ENCODE results near the gene FAM124A.

Gene FAM124A

GRCh38 chr13:51229101-51229719 is 7.0 kb downstream of the FAM124A start:
- Histone ChIP-seq H3K4me1 (ENCODE audit: insufficient read depth, low read length) (peaks cover 28% of the 10 kb centered on the region), H3K36me3 (ENCODE audit: insufficient read depth, low read length) (peaks cover 4% of the 10 kb centered on the region; the same call in 1 of the 2 replicates), H3K9ac (ENCODE audit: low read depth, low read length) (no peak overlapping the region), H3K9me3 (ENCODE audit: control insufficient read depth, insufficient read depth, low read length) (no peaks in the 10 kb centered on the region)

GRCh38 chr13:51229731-51230130 is 7.5 kb downstream of the FAM124A start:
- H3K4me1 ChIP-seq (ENCODE audit: insufficient read depth, low read length), result peaks cover 29% of the 10 kb centered on the region
- H3K9ac ChIP-seq (ENCODE audit: low read depth, low read length), result no peak overlapping the region
- no peaks in the 10 kb centered on the region for H3K9me3 ChIP-seq (ENCODE audit: control insufficient read depth, insufficient read depth, low read length)
- H3K36me3 ChIP-seq (ENCODE audit: insufficient read depth, low read length), result peaks cover 4% of the 10 kb centered on the region; the same call in 1 of the 2 replicates

GRCh38 chr13:51230477-51231105 is 8.4 kb downstream of the FAM124A start:
- Histone ChIP-seq H3K9me3 (ENCODE audit: control insufficient read depth, insufficient read depth, low read length) (no peaks in the 10 kb centered on the region), H3K4me1 (ENCODE audit: insufficient read depth, low read length) (peaks cover 24% of the 10 kb centered on the region), H3K36me3 (ENCODE audit: insufficient read depth, low read length) (peaks cover 4% of the 10 kb centered on the region; the same call in 1 of the 2 replicates), H3K9ac (ENCODE audit: low read depth, low read length) (no peak overlapping the region)

GRCh38 chr13:51231456-51231855 is 9.3 kb downstream of the FAM124A start:
- H3K9ac ChIP-seq (ENCODE audit: low read depth, low read length), result no peak overlapping the region

GRCh38 chr13:51232328-51232727 is 10.1 kb downstream of the FAM124A start:
- H3K9ac ChIP-seq (ENCODE audit: low read depth, low read length), result no peak overlapping the region
- H3K36me3 ChIP-seq (ENCODE audit: insufficient read depth, low read length), result peaks cover 4% of the 10 kb centered on the region; the same call in 1 of the 2 replicates
- H3K4me1 ChIP-seq (ENCODE audit: insufficient read depth, low read length), result peaks cover 29% of the 10 kb centered on the region
- no peaks in the 10 kb centered on the region for H3K9me3 ChIP-seq (ENCODE audit: control insufficient read depth, insufficient read depth, low read length)

More at GRCh38 chr13:51231456-51231855, 9.3 kb downstream of the FAM124A start:
- peaks cover 4% of the 10 kb centered on the region; the same call in 1 of the 2 replicates for H3K36me3 ChIP-seq (ENCODE audit: insufficient read depth, low read length)
- H3K4me1 ChIP-seq (ENCODE audit: insufficient read depth, low read length), result peaks cover 29% of the 10 kb centered on the region
- no peaks in the 10 kb centered on the region for H3K9me3 ChIP-seq (ENCODE audit: control insufficient read depth, insufficient read depth, low read length)

- H3K9ac ChIP-seq (ENCODE audit: low read depth, low read length), result no peak overlapping the region
- H3K36me3 ChIP-seq (ENCODE audit: insufficient read depth, low read length), result peaks cover 4% of the 10 kb centered on the region; the same call in 1 of the 2 replicates
- H3K4me1 ChIP-seq (ENCODE audit: insufficient read depth, low read length), result peaks cover 29% of the 10 kb centered on the region
- H3K9me3 ChIP-seq (ENCODE audit: control insufficient read depth, insufficient read depth, low read length), result no peaks in the 10 kb centered on the region
These were observed 11.1 kb downstream of the FAM124A start for GRCh38 chr13:51233117-51233826.

- no peak overlapping the region for H3K9ac ChIP-seq (ENCODE audit: low read depth, low read length)
- no peaks in the 10 kb centered on the region for H3K9me3 ChIP-seq (ENCODE audit: control insufficient read depth, insufficient read depth, low read length)
- peaks cover 29% of the 10 kb centered on the region for H3K4me1 ChIP-seq (ENCODE audit: insufficient read depth, low read length)
- peaks cover 4% of the 10 kb centered on the region; the same call in 1 of the 2 replicates for H3K36me3 ChIP-seq (ENCODE audit: insufficient read depth, low read length)
These were observed 12.5 kb downstream of the FAM124A start for GRCh38 chr13:51234676-51235075.

GRCh38 chr13:51235186-51235585 is 13.0 kb downstream of the FAM124A start:
- H3K36me3 ChIP-seq (ENCODE audit: insufficient read depth, low read length), result peaks cover 4% of the 10 kb centered on the region; the same call in 1 of the 2 replicates
- H3K9me3 ChIP-seq (ENCODE audit: control insufficient read depth, insufficient read depth, low read length), result no peaks in the 10 kb centered on the region
- peaks cover 26% of the 10 kb centered on the region for H3K4me1 ChIP-seq (ENCODE audit: insufficient read depth, low read length)

GRCh38 chr13:51235756-51236490 is 13.7 kb downstream of the FAM124A start:
- Histone ChIP-seq H3K9me3 (ENCODE audit: control insufficient read depth, insufficient read depth, low read length) (no peaks in the 10 kb centered on the region), H3K9ac (ENCODE audit: low read depth, low read length) (no peak overlapping the region), H3K4me1 (ENCODE audit: insufficient read depth, low read length) (peaks cover 21% of the 10 kb centered on the region; the same call in 1 of the 2 replicates), H3K36me3 (ENCODE audit: insufficient read depth, low read length) (peaks cover 4% of the 10 kb centered on the region; the same call in 1 of the 2 replicates)

More at GRCh38 chr13:51235186-51235585, 13.0 kb downstream of the FAM124A start:
- H3K9ac ChIP-seq (ENCODE audit: low read depth, low read length), result no peak overlapping the region

- Histone ChIP-seq H3K36me3 (ENCODE audit: insufficient read depth, low read length) (peaks cover 3% of the 10 kb centered on the region; the same call in 1 of the 2 replicates), H3K9ac (ENCODE audit: low read depth, low read length) (no peak overlapping the region), H3K9me3 (ENCODE audit: control insufficient read depth, insufficient read depth, low read length) (no peaks in the 10 kb centered on the region), H3K4me1 (ENCODE audit: insufficient read depth, low read length) (peaks cover 26% of the 10 kb centered on the region)
These were observed 14.2 kb downstream of the FAM124A start for GRCh38 chr13:51236491-51236792.

- Histone ChIP-seq H3K4me1 (ENCODE audit: insufficient read depth, low read length) (peaks cover 35% of the 10 kb centered on the region), H3K9ac (ENCODE audit: low read depth, low read length) (no peak overlapping the region), H3K9me3 (ENCODE audit: control insufficient read depth, insufficient read depth, low read length) (no peaks in the 10 kb centered on the region), H3K36me3 (ENCODE audit: insufficient read depth, low read length) (no peaks in the 10 kb centered on the region)
These were observed 15.2 kb downstream of the FAM124A start for GRCh38 chr13:51237386-51237785.

- no peaks in the 10 kb centered on the region for H3K9me3 ChIP-seq (ENCODE audit: control insufficient read depth, insufficient read depth, low read length)
- no peak overlapping the region for H3K9ac ChIP-seq (ENCODE audit: low read depth, low read length)
- no peaks in the 10 kb centered on the region for H3K36me3 ChIP-seq (ENCODE audit: insufficient read depth, low read length)
- peaks cover 40% of the 10 kb centered on the region for H3K4me1 ChIP-seq (ENCODE audit: insufficient read depth, low read length)
These were observed 15.7 kb downstream of the FAM124A start for GRCh38 chr13:51237887-51238286.

- no peak overlapping the region for H3K9ac ChIP-seq (ENCODE audit: low read depth, low read length)
- H3K36me3 ChIP-seq (ENCODE audit: insufficient read depth, low read length), result no peaks in the 10 kb centered on the region
- no peaks in the 10 kb centered on the region for H3K9me3 ChIP-seq (ENCODE audit: control insufficient read depth, insufficient read depth, low read length)
- H3K4me1 ChIP-seq (ENCODE audit: insufficient read depth, low read length), result peaks cover 48% of the 10 kb centered on the region
These were observed 18.0 kb downstream of the FAM124A start for GRCh38 chr13:51240178-51240577.

- H3K4me1 ChIP-seq (ENCODE audit: insufficient read depth, low read length), result peaks cover 51% of the 10 kb centered on the region
- no peaks in the 10 kb centered on the region for H3K36me3 ChIP-seq (ENCODE audit: insufficient read depth, low read length)
- no peaks in the 10 kb centered on the region for H3K9me3 ChIP-seq (ENCODE audit: control insufficient read depth, insufficient read depth, low read length)
- H3K9ac ChIP-seq (ENCODE audit: low read depth, low read length), result no peak overlapping the region
These were observed 18.8 kb downstream of the FAM124A start for GRCh38 chr13:51240958-51241357.

All from ES-I3 (cell line).